GM12878 (cell line): ENCODE results near the gene CTNNBL1.

Source experiments
- CBFB ChIP-seq: IDR thresholded peaks from 2 replicates; pipeline ENCODE4 v1.6.1; 2016; ENCODE audit warnings: antibody characterized with exemption, low read depth
- CTCF ChIP-seq, 3 experiments: IDR thresholded peaks in 2 of 3; conservative IDR thresholded peaks in 1 of 3; 2 replicates each; pipeline ENCODE4 v1.5.1; 2011; ENCODE audit warnings: low read depth in 3 of 3, low read length in 3 of 3, mild to moderate bottlenecking in 3 of 3, control low read depth in 2 of 3, moderate library complexity in 2 of 3, inconsistent platforms in 1 of 3, mixed read lengths in 1 of 3; ENCODE audit not compliant: control insufficient read depth in 2 of 3, insufficient read depth in 1 of 3; ENCODE audit errors: extremely low read depth in 1 of 3
- DPF2 ChIP-seq: fragments of 450-650 bp; IDR thresholded peaks from 2 replicates; pipeline ENCODE4 v1.6.1; 2017; ENCODE audit warnings: mild to moderate bottlenecking
- KDM1A ChIP-seq: fragments of 200-600 bp; sonication (generic); IDR thresholded peaks from 2 replicates; pipeline ENCODE4 v1.6.1; 2016; ENCODE audit warnings: borderline replicate concordance
- PAX8 ChIP-seq: fragments of 450-650 bp; IDR thresholded peaks from 2 replicates; pipeline ENCODE4 v1.6.1; 2017; ENCODE audit warnings: mild to moderate bottlenecking, moderate library complexity
- POLR2AphosphoS5 ChIP-seq: IDR thresholded peaks from 2 replicates; pipeline ENCODE4 v1.6.1; 2011; ENCODE audit warnings: mild to moderate bottlenecking, low read length, inconsistent platforms
- REST ChIP-seq: IDR thresholded peaks from 2 replicates; pipeline ENCODE4 v1.6.1; 2012; ENCODE audit warnings: mild to moderate bottlenecking, low read depth, low read length
- SMC3 ChIP-seq: IDR thresholded peaks from 2 replicates; pipeline ENCODE4 v1.6.1; 2011; ENCODE audit warnings: low read length, improper control_type of control experiment, borderline replicate concordance
- STAT1 ChIP-seq: fragments of 450-650 bp; conservative IDR thresholded peaks from 2 replicates; pipeline ENCODE4 v1.6.1; 2014; ENCODE audit warnings: antibody characterized with exemption, mild to moderate bottlenecking
- SUPT20H ChIP-seq: IDR thresholded peaks from 2 replicates; pipeline ENCODE4 v1.6.1; 2011; ENCODE audit warnings: low read depth, mild to moderate bottlenecking, low read length, moderate library complexity, borderline replicate concordance; ENCODE audit not compliant: control insufficient read depth
- TCF7 ChIP-seq: IDR thresholded peaks from 2 replicates; pipeline ENCODE4 v1.6.1; 2014; ENCODE audit warnings: antibody characterized with exemption, borderline replicate concordance
- USF1 ChIP-seq: IDR thresholded peaks from 2 replicates; pipeline ENCODE4 v1.6.1; 2011; ENCODE audit warnings: borderline replicate concordance, low read depth, mild to moderate bottlenecking, moderate library complexity, mixed read lengths, low read length; ENCODE audit not compliant: insufficient read depth; ENCODE audit errors: extremely low read length
- ZNF24 ChIP-seq: fragments of 450-650 bp; IDR thresholded peaks from 2 replicates; pipeline ENCODE4 v1.6.1; 2017; ENCODE audit warnings: antibody characterized with exemption, mild to moderate bottlenecking
- ZNF274 ChIP-seq: IDR thresholded peaks from one replicate; pipeline ENCODE4 v1.8.0; 2011; ENCODE audit not compliant: insufficient read length, insufficient read depth

- TF ChIP-seq CTCF (IDR thresholded peaks at IDR 0.05 in 2 of 3, conservative IDR thresholded peaks at IDR 0.05 in 1 of 3; ENCODE audit: control insufficient read depth in 2 of 3, extremely low read depth in 1 of 3, insufficient read depth in 1 of 3, low read depth in 3 of 3, low read length in 3 of 3) (no peak), SUPT20H (no peak), USF1 (no peak), ZNF24 (no peak), POLR2AphosphoS5 (no peak), SMC3 (no peak), CBFB (no peak), DPF2 (0 out of 2 replicates have a peak, but pooled peaks have one; percentile 48), PAX8 (no peak), KDM1A (no peak), REST (no peak), TCF7 (no peak), ZNF274 (no peak), STAT1 (no peak)
These were observed 227.6 kb downstream of the CTNNBL1 start for GRCh38 chr20:37921341-37921929.
